Smooth muscle cell (in vitro differentiated cells): ENCODE results near the gene STEAP1. TPM values are rescaled to one million over a fixed set of nuclear protein-coding genes. Genes with fewer than 3 reads are reported as not detected.

Source experiments
- DNase-seq: peaks from one replicate; lab custom pipeline; 2025; ENCODE audit not compliant: unreplicated experiment; lab: John Stamatoyannopoulos, UW
- H2AFZ ChIP-seq: fragments of 200-600 bp; sonication (generic); 2 replicates; pipeline ENCODE4 v1.6.0; 2016; ENCODE audit warnings: antibody characterized with exemption, low read depth, mild to moderate bottlenecking
- H3F3A ChIP-seq: fragments of 200-600 bp; sonication (generic); 2 replicates; pipeline ENCODE4 v1.6.0; 2017; ENCODE audit warnings: antibody characterized with exemption, low read depth
- H3K27ac ChIP-seq: fragments of 200-600 bp; sonication (generic); 2 replicates; pipeline ENCODE4 v1.5.1; 2016; ENCODE audit warnings: low read depth, mild to moderate bottlenecking
- H3K27me3 ChIP-seq: fragments of 200-600 bp; sonication (generic); 2 replicates; pipeline ENCODE4 v1.6.1; 2016; ENCODE audit warnings: low read depth, mild to moderate bottlenecking
- H3K36me3 ChIP-seq: fragments of 200-600 bp; sonication (generic); 2 replicates; pipeline ENCODE4 v1.5.1; 2016; ENCODE audit warnings: low read depth
- H3K4me1 ChIP-seq: fragments of 200-600 bp; sonication (generic); 2 replicates; pipeline ENCODE4 v1.5.1; 2016; ENCODE audit warnings: low read depth
- H3K4me2 ChIP-seq: fragments of 200-600 bp; sonication (generic); 2 replicates; pipeline ENCODE4 v1.6.0; 2016; ENCODE audit warnings: mild to moderate bottlenecking
- H3K4me3 ChIP-seq: fragments of 200-600 bp; sonication (generic); 2 replicates; pipeline ENCODE4 v1.5.1; 2016; ENCODE audit warnings: mild to moderate bottlenecking
- H3K79me2 ChIP-seq: fragments of 200-600 bp; sonication (generic); 2 replicates; pipeline ENCODE4 v1.6.0; 2016; ENCODE audit warnings: low read depth, mild to moderate bottlenecking
- H3K9ac ChIP-seq: fragments of 200-600 bp; sonication (generic); 2 replicates; pipeline ENCODE4 v1.6.0; 2016; ENCODE audit warnings: low read depth
- H3K9me3 ChIP-seq: fragments of 200-600 bp; sonication (generic); replicated peaks from 2 replicates; pipeline ENCODE4 v1.5.1; 2016; ENCODE audit warnings: low read depth
- H4K20me1 ChIP-seq: fragments of 200-600 bp; sonication (generic); 2 replicates; pipeline ENCODE4 v1.6.0; 2016; ENCODE audit warnings: low read depth
- WGBS: methylation state at CpG from one replicate; pipeline ENCODE4 v1.1.7; 2016; ENCODE audit warnings: low lambda C conversion rate; 5-methylcytosine and 5-hydroxymethylcytosine counted together
- polyA plus RNA-seq: library from polyadenylated mRNA; unstranded; fragments of >200 nt; fragmentation: Nextera tagmentation; extraction: Ambion mirVana; gene quantifications from 2 replicates; pipeline ENCODE4 v1.2.1, GENCODE V29; 2016
- total RNA-seq: library from RNA; depleted of rRNA; stranded (reverse); fragments of >200 nt; gene quantifications from 2 replicates; pipeline ENCODE4 v1.2.3, GENCODE V29; 2014
- TF ChIP-seq, protein P1 (sequence below): fragments of 200-600 bp; sonication (generic); IDR thresholded peaks from 2 replicates; pipeline ENCODE4 v1.5.1; 2017; ENCODE audit warnings: borderline replicate concordance, mild to moderate bottlenecking, antibody characterized with exemption; ENCODE audit not compliant: insufficient read depth, poor library complexity, severe bottlenecking

The STEAP1 gene
- total and polyA plus RNA-seq, 2 experiments from 2014 or later = 0.48 to 2.1 TPM

DNA sequence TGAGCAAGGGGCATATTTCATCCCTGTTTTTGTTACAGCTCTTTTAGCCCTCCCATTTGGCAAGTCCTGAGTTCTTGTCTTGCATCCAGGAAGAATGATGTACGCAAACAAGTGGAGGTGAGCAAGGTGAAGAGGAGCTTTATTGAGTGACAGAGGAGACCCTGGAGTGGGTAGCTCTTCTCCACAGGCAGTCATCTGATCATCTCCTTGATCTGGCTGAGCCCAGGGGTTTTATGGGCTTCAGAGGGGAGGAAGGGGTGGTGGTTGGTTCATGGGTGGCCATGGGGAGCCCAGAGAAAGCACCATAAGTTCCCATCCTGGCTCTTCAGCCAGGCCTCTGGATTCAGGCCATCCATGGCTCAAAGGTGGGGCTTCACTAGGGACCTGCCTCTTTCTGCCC lies 21.9 kb downstream of the STEAP1 start:
- H3K36me3 ChIP-seq = no peaks in the 10 kb centered on the region
- H3K9me3 ChIP-seq = no peaks in the 10 kb centered on the region
- no peak overlapping the region for H2AFZ ChIP-seq
- no peaks in the 10 kb centered on the region for H3K79me2 ChIP-seq
- no peaks in the 10 kb centered on the region for H3K4me1 ChIP-seq
- no peak overlapping the region for H3K9ac ChIP-seq
- H3K4me2 ChIP-seq = no peak overlapping the region
- TF ChIP-seq, protein P1, sequence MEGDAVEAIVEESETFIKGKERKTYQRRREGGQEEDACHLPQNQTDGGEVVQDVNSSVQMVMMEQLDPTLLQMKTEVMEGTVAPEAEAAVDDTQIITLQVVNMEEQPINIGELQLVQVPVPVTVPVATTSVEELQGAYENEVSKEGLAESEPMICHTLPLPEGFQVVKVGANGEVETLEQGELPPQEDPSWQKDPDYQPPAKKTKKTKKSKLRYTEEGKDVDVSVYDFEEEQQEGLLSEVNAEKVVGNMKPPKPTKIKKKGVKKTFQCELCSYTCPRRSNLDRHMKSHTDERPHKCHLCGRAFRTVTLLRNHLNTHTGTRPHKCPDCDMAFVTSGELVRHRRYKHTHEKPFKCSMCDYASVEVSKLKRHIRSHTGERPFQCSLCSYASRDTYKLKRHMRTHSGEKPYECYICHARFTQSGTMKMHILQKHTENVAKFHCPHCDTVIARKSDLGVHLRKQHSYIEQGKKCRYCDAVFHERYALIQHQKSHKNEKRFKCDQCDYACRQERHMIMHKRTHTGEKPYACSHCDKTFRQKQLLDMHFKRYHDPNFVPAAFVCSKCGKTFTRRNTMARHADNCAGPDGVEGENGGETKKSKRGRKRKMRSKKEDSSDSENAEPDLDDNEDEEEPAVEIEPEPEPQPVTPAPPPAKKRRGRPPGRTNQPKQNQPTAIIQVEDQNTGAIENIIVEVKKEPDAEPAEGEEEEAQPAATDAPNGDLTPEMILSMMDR = no peak
- H3F3A ChIP-seq = no peaks in the 10 kb centered on the region
- no peak for DNase-seq
- H3K27ac ChIP-seq = no peak overlapping the region
- no peak overlapping the region for H3K4me3 ChIP-seq
- no peaks in the 10 kb centered on the region for H4K20me1 ChIP-seq
- H3K27me3 ChIP-seq = no peaks in the 10 kb centered on the region
- WGBS = 100% methylated on average over 1 of the region's 1 CpG

GRCh38 chr7:90178166-90178565 lies 23.9 kb downstream of the STEAP1 start:
- no peaks in the 10 kb centered on the region for H3K27me3 ChIP-seq
- no peak for DNase-seq
- no peaks in the 10 kb centered on the region for H4K20me1 ChIP-seq
- H3K9me3 ChIP-seq = no peaks in the 10 kb centered on the region
- no peaks in the 10 kb centered on the region for H3K36me3 ChIP-seq
- 96% methylated on average over 2 of the region's 2 CpGs for WGBS
- no peak overlapping the region for H3K9ac ChIP-seq
- H3F3A ChIP-seq = no peaks in the 10 kb centered on the region
- no peak overlapping the region for H3K4me3 ChIP-seq
- TF ChIP-seq, protein P1 = no peak
- H3K27ac ChIP-seq = no peak overlapping the region
- H3K79me2 ChIP-seq = no peaks in the 10 kb centered on the region
- H3K4me1 ChIP-seq = no peaks in the 10 kb centered on the region
- H2AFZ ChIP-seq = no peak overlapping the region
- no peak overlapping the region for H3K4me2 ChIP-seq

- no peak overlapping the region for H3K9ac ChIP-seq
- no peak overlapping the region for H2AFZ ChIP-seq
- H3K9me3 ChIP-seq = no peaks in the 10 kb centered on the region
- H3K79me2 ChIP-seq = no peaks in the 10 kb centered on the region
- WGBS = 52% methylated on average over 6 of the region's 6 CpGs
- no peak overlapping the region for H3K4me3 ChIP-seq
- no peaks in the 10 kb centered on the region for H4K20me1 ChIP-seq
- no peaks in the 10 kb centered on the region for H3F3A ChIP-seq
- H3K4me1 ChIP-seq = no peaks in the 10 kb centered on the region
- no peak for DNase-seq
- H3K36me3 ChIP-seq = no peaks in the 10 kb centered on the region
- H3K4me2 ChIP-seq = no peak overlapping the region
- peak overlapping the region; percentile 56 for H3K27ac ChIP-seq
- H3K27me3 ChIP-seq = no peaks in the 10 kb centered on the region
- TF ChIP-seq, protein P1 = no peak
Measured at GRCh38 chr7:90178679-90179278, 24.5 kb downstream of the STEAP1 start.

DNA sequence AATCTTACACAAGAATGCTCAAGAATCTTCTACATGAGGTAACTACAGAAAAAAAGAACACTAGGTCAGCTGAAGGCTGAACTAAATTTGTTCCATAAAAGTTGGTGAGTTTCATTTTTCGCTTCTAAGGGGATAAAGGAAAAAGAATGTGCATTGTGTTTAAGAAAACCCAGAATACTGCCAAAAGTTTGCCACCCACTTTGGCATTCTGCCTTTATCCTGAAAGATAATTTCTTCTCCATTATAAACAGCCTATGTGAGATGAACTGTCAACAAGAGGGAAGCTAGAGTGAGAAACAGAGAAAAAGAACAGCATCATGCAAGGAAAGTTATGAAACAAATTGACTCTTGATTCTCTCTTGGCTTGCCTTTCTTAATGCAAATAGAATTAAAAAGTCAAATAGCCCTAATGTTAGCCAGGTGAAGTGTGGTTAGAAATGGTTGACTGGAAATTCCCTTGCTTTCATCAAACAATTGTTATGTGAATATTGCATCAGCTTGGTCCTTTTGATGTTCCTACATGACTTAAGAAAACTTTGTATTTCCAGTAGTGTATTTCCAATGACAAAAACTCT lies 25.8 kb downstream of the STEAP1 start:
- Histone ChIP-seq H3K9me3 (no peaks in the 10 kb centered on the region), H3K9ac (no peak overlapping the region), H3K27me3 (no peaks in the 10 kb centered on the region), H3K4me3 (no peak overlapping the region), H3K4me2 (no peak overlapping the region), H3F3A (no peaks in the 10 kb centered on the region), H3K4me1 (no peaks in the 10 kb centered on the region), H2AFZ (no peak overlapping the region), H3K79me2 (no peaks in the 10 kb centered on the region), H3K36me3 (no peaks in the 10 kb centered on the region), H4K20me1 (no peaks in the 10 kb centered on the region), H3K27ac (no peak overlapping the region)
- DNase-seq = no peak
- TF ChIP-seq, protein P1 = no peak
- 95% methylated on average over 1 of the region's 1 CpG for WGBS
